Smooth muscle cell (in vitro differentiated cells): ENCODE measurements around the gene MAP2K5. TPM values are rescaled to one million over a fixed set of nuclear protein-coding genes. Genes with fewer than 3 reads are reported as not detected.
"Not testable (repeated sequence)": the region's sequence is repeated elsewhere in the genome, so short reads cannot be mapped to it uniquely, and the experiment has no call there.

Experiments
- DNase-seq: peaks from one replicate; lab custom pipeline; 2025; ENCODE audit not compliant: unreplicated experiment; lab: John Stamatoyannopoulos, UW
- H2AFZ ChIP-seq: fragments of 200-600 bp; sonication (generic); 2 replicates; pipeline ENCODE4 v1.6.0; 2016; ENCODE audit warnings: antibody characterized with exemption, low read depth, mild to moderate bottlenecking
- H3F3A ChIP-seq: fragments of 200-600 bp; sonication (generic); 2 replicates; pipeline ENCODE4 v1.6.0; 2017; ENCODE audit warnings: antibody characterized with exemption, low read depth
- H3K27ac ChIP-seq: fragments of 200-600 bp; sonication (generic); 2 replicates; pipeline ENCODE4 v1.5.1; 2016; ENCODE audit warnings: low read depth, mild to moderate bottlenecking
- H3K27me3 ChIP-seq: fragments of 200-600 bp; sonication (generic); 2 replicates; pipeline ENCODE4 v1.6.1; 2016; ENCODE audit warnings: low read depth, mild to moderate bottlenecking
- H3K36me3 ChIP-seq: fragments of 200-600 bp; sonication (generic); 2 replicates; pipeline ENCODE4 v1.5.1; 2016; ENCODE audit warnings: low read depth
- H3K4me1 ChIP-seq: fragments of 200-600 bp; sonication (generic); 2 replicates; pipeline ENCODE4 v1.5.1; 2016; ENCODE audit warnings: low read depth
- H3K4me2 ChIP-seq: fragments of 200-600 bp; sonication (generic); 2 replicates; pipeline ENCODE4 v1.6.0; 2016; ENCODE audit warnings: mild to moderate bottlenecking
- H3K4me3 ChIP-seq: fragments of 200-600 bp; sonication (generic); 2 replicates; pipeline ENCODE4 v1.5.1; 2016; ENCODE audit warnings: mild to moderate bottlenecking
- H3K79me2 ChIP-seq: fragments of 200-600 bp; sonication (generic); 2 replicates; pipeline ENCODE4 v1.6.0; 2016; ENCODE audit warnings: low read depth, mild to moderate bottlenecking
- H3K9ac ChIP-seq: fragments of 200-600 bp; sonication (generic); 2 replicates; pipeline ENCODE4 v1.6.0; 2016; ENCODE audit warnings: low read depth
- H3K9me3 ChIP-seq: fragments of 200-600 bp; sonication (generic); replicated peaks from 2 replicates; pipeline ENCODE4 v1.5.1; 2016; ENCODE audit warnings: low read depth
- H4K20me1 ChIP-seq: fragments of 200-600 bp; sonication (generic); 2 replicates; pipeline ENCODE4 v1.6.0; 2016; ENCODE audit warnings: low read depth
- CTCF ChIP-seq: fragments of 200-600 bp; sonication (generic); IDR thresholded peaks from 2 replicates; pipeline ENCODE4 v1.5.1; 2017; ENCODE audit warnings: borderline replicate concordance, mild to moderate bottlenecking, antibody characterized with exemption; ENCODE audit not compliant: insufficient read depth, poor library complexity, severe bottlenecking
- WGBS: methylation state at CpG from one replicate; pipeline ENCODE4 v1.1.7; 2016; ENCODE audit warnings: low lambda C conversion rate; 5-methylcytosine and 5-hydroxymethylcytosine counted together
- polyA plus RNA-seq: library from polyadenylated mRNA; unstranded; fragments of >200 nt; fragmentation: Nextera tagmentation; extraction: Ambion mirVana; gene quantifications from 2 replicates; pipeline ENCODE4 v1.2.1, GENCODE V29; 2016
- total RNA-seq: library from RNA; depleted of rRNA; stranded (reverse); fragments of >200 nt; gene quantifications from 2 replicates; pipeline ENCODE4 v1.2.3, GENCODE V29; 2014

Gene MAP2K5
- total and polyA plus RNA-seq, 2 experiments from 2014 or later: 4.4 to 7.4 TPM

- no peak for DNase-seq
- Histone ChIP-seq H3K27me3 (no peaks in the 10 kb centered on the region), H3K9ac (no peak overlapping the region), H3K36me3 (no peaks in the 10 kb centered on the region), H3K4me2 (no peak overlapping the region), H3K27ac (no peak overlapping the region), H4K20me1 (no peaks in the 10 kb centered on the region), H3K79me2 (no peaks in the 10 kb centered on the region), H3K4me1 (no peaks in the 10 kb centered on the region), H3K9me3 (no peaks in the 10 kb centered on the region), H3F3A (no peaks in the 10 kb centered on the region), H2AFZ (no peak overlapping the region), H3K4me3 (no peak overlapping the region)
- WGBS: 72% methylated on average over 4 of the region's 4 CpGs
- no peak for TF ChIP-seq CTCF
Observed at GRCh38 chr15:67618297-67618696, 75.8 kb downstream of the MAP2K5 start.

- H3K4me3 ChIP-seq: no peak overlapping the region
- H3F3A ChIP-seq: no peaks in the 10 kb centered on the region
- H3K4me2 ChIP-seq: no peak overlapping the region
- no peak overlapping the region for H3K27ac ChIP-seq
- no peaks in the 10 kb centered on the region for H3K36me3 ChIP-seq
- H4K20me1 ChIP-seq: no peaks in the 10 kb centered on the region
- no peaks in the 10 kb centered on the region for H3K9me3 ChIP-seq
- DNase-seq: no peak
- H3K79me2 ChIP-seq: no peaks in the 10 kb centered on the region
- 100% methylated on average over 2 of the region's 2 CpGs for WGBS
- no peak for TF ChIP-seq CTCF
- no peak overlapping the region for H2AFZ ChIP-seq
- H3K9ac ChIP-seq: no peak overlapping the region
- no peaks in the 10 kb centered on the region for H3K27me3 ChIP-seq
- no peaks in the 10 kb centered on the region for H3K4me1 ChIP-seq
Observed at GRCh38 chr15:67622110-67622509, 79.6 kb downstream of the MAP2K5 start.

GRCh38 chr15:67632261-67632660 is 89.8 kb downstream of the MAP2K5 start:
- Histone ChIP-seq H4K20me1 (no peaks in the 10 kb centered on the region), H3F3A (no peaks in the 10 kb centered on the region), H2AFZ (no peak overlapping the region), H3K36me3 (no peaks in the 10 kb centered on the region), H3K4me3 (no peak overlapping the region), H3K4me1 (no peaks in the 10 kb centered on the region), H3K79me2 (no peaks in the 10 kb centered on the region), H3K27me3 (no peaks in the 10 kb centered on the region), H3K4me2 (no peak overlapping the region), H3K9me3 (no peaks in the 10 kb centered on the region), H3K9ac (no peak overlapping the region), H3K27ac (no peak overlapping the region)
- TF ChIP-seq CTCF: no peak
- WGBS: 96% methylated on average over 3 of the region's 3 CpGs
- DNase-seq: no peak

GRCh38 chr15:67635950-67636349 is 93.4 kb downstream of the MAP2K5 start:
- not testable (repeated sequence) for DNase-seq, H3F3A ChIP-seq

More at GRCh38 chr15:67635950-67636349, 93.4 kb downstream of the MAP2K5 start:
- not testable (repeated sequence) for H3K4me1 ChIP-seq, H3K36me3 ChIP-seq, H3K27me3 ChIP-seq, H3K9ac ChIP-seq, H4K20me1 ChIP-seq, H3K27ac ChIP-seq, H3K9me3 ChIP-seq, H3K4me3 ChIP-seq, H3K79me2 ChIP-seq, H2AFZ ChIP-seq, H3K4me2 ChIP-seq
- whole genome bisulfite sequencing: 96% methylated on average over 11 of the region's 11 CpGs
